ENCODE data around the gene UBAP2L.

UBAP2L gene

DNA sequence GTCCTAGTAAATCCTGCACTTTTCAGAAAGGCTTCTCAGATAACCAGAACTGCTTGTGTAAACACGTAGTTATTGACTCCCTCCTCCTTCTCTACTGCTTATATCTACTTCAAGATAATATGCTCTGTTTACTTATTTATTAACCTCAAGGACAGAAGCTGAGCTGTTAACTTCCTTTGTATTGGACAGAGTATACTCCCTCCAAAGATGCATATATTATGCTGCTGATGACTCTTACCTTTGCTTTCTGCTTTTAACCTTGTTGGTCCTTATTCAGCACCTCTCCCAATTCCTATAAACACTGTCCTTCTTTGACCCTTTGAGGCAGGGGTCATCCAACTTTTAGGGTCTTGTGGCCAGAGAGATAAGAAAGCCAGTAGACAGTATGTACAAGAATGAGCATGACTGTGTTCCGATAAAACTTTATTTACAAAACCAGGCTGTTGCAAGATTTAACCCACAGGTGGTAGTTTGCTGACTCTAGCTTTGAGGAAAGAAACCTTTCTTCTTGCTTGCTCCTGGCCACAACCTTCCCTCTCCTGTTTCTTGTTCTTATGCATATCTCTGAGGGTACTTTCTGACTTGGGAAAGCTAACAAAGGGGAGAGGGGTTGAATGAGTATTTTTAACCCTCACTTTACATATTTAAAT is 33.8 kb upstream of the UBAP2L start:
- H3K4me3 ChIP-seq (replicated peaks; ENCODE audit: low read depth, low read length), result no peak overlapping the region
- no peak for TF ChIP-seq CTCF (IDR thresholded peaks at IDR 0.05; ENCODE audit: low read length, missing control alignments)

DNA sequence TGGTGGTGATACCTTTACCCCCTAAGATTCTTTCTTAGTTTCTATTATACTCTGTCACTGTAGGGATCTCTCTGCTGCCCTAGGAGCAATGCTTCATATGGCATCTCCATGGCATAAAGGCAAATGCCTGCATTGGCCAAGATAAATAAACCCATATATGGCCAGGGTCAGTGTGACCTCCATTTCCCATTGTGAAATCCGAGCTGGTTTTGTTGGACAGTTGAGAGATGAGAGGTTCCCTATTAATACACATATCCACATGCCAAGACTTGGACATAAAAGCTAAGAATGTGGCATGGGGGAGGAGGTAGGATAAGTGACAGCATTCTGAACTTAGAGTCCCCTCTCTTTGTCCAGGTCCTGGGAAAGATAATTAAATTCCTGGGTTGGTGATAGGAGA is 30.2 kb upstream of the UBAP2L start:
- TF ChIP-seq CTCF (IDR thresholded peaks at IDR 0.05; ENCODE audit: low read length, missing control alignments), result no peak
- peak; percentile 89 for DNase-seq (ENCODE audit: low read depth)
- no peak overlapping the region for H3K4me3 ChIP-seq (replicated peaks; ENCODE audit: low read depth, low read length)

More for the DNA sequence above, 33.8 kb upstream of the UBAP2L start:
- DNase-seq (ENCODE audit: low read depth), result no peak

DNA sequence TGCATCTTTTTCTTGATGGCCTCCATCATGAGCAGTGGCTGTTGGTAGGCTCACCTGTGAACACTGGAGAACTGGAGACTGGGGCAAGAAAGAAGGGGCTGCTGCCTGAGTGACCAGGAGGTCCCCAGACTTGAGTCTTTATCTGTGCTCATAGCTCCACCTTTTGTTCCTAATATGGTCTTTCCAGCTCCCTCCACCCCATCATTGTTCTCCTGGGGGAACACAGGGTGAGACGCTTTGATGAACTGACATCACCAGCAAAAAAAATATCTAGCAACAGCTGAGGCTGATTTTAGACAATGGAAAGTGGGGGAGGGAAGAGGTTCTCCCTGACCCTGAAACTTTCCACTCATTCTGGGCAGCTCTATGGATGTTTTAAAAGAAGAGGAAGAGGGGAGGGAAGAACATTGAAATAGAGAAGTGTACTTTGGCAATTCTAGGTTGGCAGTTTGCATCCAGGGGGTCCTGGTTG is 28.7 kb upstream of the UBAP2L start, which contains the start of gene TPM3:
TPM3 (minus strand) TSS at position 111 of the 472 bp plus-strand sequence; CDS start at position 29, 82 bp downstream.
- H3K4me3 ChIP-seq (replicated peaks; ENCODE audit: low read depth, low read length), result peak within 1 kb of the TSS; percentile 3
- DNase-seq (ENCODE audit: low read depth), result peak; percentile 90
- no peak for TF ChIP-seq CTCF (IDR thresholded peaks at IDR 0.05; ENCODE audit: low read length, missing control alignments)

GRCh38 chr1:154192476-154192875 is 28.3 kb upstream of the UBAP2L start:
- no peak for TF ChIP-seq CTCF (IDR thresholded peaks at IDR 0.05; ENCODE audit: low read length, missing control alignments)
- DNase-seq (ENCODE audit: low read depth), result no peak
- H3K4me3 ChIP-seq (replicated peaks; ENCODE audit: low read depth, low read length), result no peak overlapping the region

DNA sequence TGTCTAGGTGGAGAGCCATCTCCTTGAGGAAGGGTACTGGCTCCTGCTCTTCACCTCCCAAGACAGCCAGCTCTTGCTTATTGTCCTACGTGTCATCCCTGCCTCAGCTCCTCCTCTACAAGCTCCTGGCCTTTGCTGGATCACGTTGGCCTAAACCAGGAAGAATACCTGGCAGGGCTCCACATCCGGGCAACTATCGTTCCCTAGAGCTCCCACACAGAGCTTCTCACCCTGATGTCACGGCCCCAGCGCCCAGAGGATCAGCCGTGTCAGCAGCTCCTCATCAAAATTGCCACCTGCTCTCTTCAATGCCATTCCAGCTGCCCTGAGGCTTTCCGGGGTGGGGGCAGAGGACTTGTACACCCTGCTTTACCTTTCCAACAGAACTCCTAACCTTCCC is 26.9 kb upstream of the UBAP2L start:
- TF ChIP-seq CTCF (IDR thresholded peaks at IDR 0.05; ENCODE audit: low read length, missing control alignments), result no peak
- DNase-seq (ENCODE audit: low read depth), result peak; percentile 49
- no peak overlapping the region for H3K4me3 ChIP-seq (replicated peaks; ENCODE audit: low read depth, low read length)

GRCh38 chr1:154198756-154199562 is 21.8 kb upstream of the UBAP2L start:
- peak; percentile 56 for TF ChIP-seq CTCF (IDR thresholded peaks at IDR 0.05; ENCODE audit: low read length, missing control alignments)
- DNase-seq (ENCODE audit: low read depth), result peak; percentile 81
- H3K4me3 ChIP-seq (replicated peaks; ENCODE audit: low read depth, low read length), result no peak overlapping the region
